ENCODE measurements around the gene DOCK4.
A peak's percentile ranks its signal among the peaks of the same experiment; 100 is the strongest.
"Not testable (repeated sequence)": the region's sequence is repeated elsewhere in the genome, so short reads cannot be mapped to it uniquely, and the experiment has no call there.

The DOCK4 gene

DNA sequence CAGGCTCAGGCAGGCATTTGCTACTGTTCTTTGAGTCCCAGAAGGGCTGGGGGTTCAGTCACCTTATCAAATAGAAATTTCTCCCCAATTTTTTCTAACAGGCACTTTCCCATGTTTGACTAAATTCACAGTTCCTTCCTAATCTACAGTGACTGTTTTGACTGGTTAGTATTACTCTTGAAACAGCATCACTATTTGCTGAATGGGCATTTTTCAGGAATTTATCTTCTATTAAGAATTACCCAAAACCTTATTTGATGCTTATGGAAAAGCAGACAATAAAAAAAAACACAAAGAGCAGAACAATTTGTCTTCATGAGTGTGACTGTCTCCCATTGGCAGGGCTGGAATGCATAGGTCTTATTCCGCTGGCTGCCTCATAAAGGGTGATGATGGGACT is 269.0 kb downstream of the DOCK4 start:
- DNase-seq = no peak

- DNase-seq = no peak
These were observed 272.6 kb downstream of the DOCK4 start for GRCh38 chr7:111933609-111934008.

DNA sequence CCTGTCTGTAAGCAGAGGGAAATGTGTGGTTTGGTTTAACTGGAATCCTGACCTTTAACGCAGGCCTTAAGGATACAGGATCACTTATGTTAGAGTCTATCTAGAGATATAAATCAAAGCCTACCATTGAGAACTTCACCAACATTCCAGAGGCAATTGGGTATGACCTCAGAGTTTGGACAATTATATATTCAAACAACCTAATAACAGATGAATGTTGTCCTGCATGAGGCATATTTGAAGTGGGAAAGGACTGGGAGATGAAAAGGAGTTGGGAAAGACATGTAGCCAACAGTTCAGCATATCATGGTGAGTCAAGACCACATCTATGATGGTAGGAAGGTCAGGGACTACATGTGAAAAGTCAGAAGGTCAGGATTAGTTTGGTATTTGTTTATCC is 274.2 kb downstream of the DOCK4 start:
- no peak for DNase-seq

DNA sequence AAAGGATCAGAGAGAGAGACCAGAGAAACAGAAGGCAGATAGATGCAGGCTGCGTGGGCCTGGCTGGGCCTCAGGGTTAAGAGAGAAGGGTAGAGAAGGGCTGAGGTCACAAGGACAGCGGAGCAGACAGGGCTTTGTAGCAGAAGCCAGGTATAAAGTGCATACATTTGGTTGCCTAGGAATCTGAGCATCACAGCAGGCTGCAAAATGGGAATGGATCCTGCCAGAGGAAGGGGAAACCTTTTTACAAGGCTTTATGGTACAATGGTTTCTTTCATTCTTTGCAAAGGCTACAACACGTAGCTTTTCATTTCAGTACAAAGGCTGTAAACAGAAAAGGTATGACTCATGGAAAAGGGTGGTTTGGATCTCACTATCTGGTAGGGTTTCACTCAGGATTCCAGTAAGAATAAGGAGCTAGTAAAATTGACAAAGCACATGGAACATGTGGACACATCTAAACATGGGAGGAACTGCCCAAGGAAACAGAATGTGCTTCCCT is 275.1 kb downstream of the DOCK4 start:
- DNase-seq = no peak

DNA sequence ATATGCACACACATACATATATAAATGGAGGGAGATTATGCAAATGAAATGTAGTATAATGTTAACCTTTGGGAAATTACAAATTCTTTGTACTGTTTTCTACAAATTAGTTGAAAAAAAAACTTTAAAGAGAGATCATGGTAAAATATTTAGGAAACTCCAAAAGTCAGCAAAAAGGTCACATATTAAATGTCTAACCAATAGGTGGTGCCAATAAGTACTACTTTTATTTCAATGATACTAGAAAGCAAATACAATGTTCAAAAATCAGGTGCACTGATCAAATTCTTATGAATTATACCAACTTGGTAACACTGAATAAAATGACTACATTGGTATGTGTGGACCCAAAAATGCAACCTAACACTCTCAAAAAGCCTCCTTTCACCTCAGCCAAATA is 276.9 kb downstream of the DOCK4 start:
- DNase-seq = no peak

- DNase-seq = no peak
These were observed 278.7 kb downstream of the DOCK4 start for GRCh38 chr7:111927353-111928019.

- DNase-seq = no peak
These were observed 285.9 kb downstream of the DOCK4 start for GRCh38 chr7:111920329-111920728.

- DNase-seq = peak; percentile 11
These were observed 286.5 kb downstream of the DOCK4 start for GRCh38 chr7:111919631-111920179.

- no peak for DNase-seq
These were observed 287.0 kb downstream of the DOCK4 start for GRCh38 chr7:111919164-111919563.

GRCh38 chr7:111918461-111918860 is 287.7 kb downstream of the DOCK4 start:
- DNase-seq = no peak

GRCh38 chr7:111917404-111917803 is 288.8 kb downstream of the DOCK4 start:
- DNase-seq = not testable (repeated sequence)

- no peak for DNase-seq
These were observed 291.9 kb downstream of the DOCK4 start for GRCh38 chr7:111914291-111914690.

- no peak for DNase-seq
These were observed 294.8 kb downstream of the DOCK4 start for GRCh38 chr7:111911166-111911961.

GRCh38 chr7:111910656-111911055 is 295.5 kb downstream of the DOCK4 start:
- DNase-seq = no peak

DNA sequence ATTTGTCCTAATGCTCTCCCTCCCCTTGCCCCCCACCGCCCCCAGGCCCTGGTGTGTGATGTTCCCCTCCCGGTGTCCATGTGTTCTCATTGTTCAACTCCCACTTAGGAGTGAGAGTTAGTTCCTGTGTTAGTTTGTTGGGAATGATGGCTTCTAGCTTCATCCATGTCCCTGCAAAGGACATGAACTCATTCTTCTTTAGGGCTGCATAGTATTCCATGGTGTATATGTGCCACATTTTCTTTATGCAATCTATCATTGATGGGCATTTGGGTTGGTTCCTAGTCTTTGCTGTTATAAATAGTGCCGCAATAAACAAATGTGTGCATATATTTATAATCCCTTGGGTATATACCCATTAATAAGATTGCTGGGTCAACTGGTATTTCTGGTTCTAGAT is 297.5 kb downstream of the DOCK4 start:
- not testable (repeated sequence) for DNase-seq

- DNase-seq = no peak
These were observed 302.4 kb downstream of the DOCK4 start for GRCh38 chr7:111903797-111904196.

- DNase-seq = no peak
These were observed 303.2 kb downstream of the DOCK4 start for GRCh38 chr7:111903016-111903415.

GRCh38 chr7:111900283-111900682 is 305.9 kb downstream of the DOCK4 start:
- no peak for DNase-seq

GRCh38 chr7:111895049-111895448 is 311.1 kb downstream of the DOCK4 start:
- DNase-seq = no peak

DNA sequence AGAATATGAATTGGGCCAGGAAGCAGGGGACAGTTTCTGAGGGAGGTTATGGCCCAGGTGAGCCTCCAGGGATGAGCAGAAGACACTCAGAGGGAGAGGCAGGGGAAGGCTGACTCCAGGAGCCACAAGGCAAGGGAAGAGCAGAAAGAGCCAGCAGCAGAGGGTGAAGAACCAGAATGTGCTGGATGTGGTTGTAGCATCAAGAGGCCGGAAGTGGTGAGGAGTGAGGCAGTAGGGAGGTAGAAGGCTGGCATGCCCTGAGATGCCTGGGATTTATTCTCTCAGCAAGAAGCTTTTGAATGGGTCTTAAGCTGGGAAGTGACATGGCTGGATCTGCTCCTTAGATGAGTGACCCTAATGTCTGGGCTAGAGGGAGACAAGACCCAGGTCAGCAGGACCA is 311.7 kb downstream of the DOCK4 start:
- DNase-seq = no peak

DNA sequence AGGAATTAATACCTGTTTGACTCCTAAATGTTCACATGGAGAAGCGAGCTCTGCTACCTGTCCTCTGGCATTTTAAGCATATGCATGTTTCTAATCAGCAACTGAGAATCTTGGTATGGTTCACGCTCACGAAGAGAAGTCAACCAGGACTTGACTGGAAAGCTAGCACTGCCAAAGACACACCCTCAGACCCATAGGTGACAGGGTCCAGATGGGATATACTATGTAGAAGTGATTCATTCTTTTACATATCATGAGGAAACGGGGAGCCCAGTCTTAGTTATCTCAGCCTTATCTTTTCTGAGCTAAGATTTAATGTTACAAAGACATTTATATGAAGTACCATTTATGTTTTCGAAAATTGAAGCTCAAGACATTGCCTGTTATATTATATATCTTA is 313.0 kb downstream of the DOCK4 start:
- DNase-seq = no peak

DNA sequence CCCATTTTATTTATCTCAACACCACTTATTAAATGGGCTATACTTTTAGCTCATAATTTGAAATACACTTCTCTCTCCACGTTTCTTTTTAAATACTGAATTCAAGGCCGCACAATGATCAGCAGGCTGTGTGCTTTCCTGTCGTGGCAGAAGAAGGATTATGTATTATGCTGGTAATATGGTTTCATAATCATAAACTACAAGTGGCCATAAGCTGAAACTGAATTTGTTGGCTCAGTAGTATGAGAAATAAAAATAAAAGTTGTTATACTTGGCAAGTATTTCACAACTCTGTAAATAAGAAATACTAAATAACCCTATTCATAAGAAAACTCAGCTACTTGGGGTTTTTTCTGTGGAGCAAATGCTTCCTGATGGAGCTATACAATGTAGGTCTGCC is 313.6 kb downstream of the DOCK4 start:
- DNase-seq = no peak

DNA sequence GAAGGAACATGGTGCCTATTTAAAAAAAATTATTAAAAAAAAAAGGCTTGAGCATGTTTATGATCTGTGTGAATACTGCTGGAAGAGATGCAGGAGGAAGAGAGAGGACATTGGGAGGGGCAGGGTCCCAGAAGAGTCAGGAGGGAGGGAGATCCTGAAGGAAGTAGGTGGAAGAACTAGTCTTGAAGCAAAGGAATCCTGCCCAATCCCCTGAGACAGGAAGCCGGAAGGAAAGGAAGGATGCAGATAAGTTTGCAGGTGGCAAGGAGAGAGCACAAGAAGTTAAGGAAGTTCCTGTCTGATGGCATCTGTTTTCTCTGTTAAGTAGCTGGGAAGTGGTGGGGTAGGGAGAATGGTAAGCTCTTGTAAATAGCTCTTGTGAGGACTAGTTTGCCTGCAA is 318.5 kb downstream of the DOCK4 start:
- DNase-seq = no peak

DNA sequence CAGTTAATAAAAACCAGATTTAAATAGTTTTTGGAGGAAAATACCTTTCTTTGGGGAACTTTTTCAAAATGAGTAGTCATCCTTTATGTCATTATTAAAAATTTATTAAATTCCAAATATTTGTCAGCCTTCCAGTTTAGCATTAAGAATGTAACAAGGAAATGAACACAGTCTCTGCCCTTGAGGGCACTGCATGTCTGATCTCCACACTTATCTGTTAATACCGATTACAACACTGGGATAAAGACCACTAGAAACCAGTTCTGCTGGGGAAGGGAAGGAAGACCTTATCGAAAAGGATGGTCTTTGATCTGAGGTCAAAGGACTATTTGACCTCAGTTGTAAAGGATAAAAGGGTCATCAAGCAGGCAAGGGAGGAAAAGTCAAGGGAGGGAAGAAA is 320.0 kb downstream of the DOCK4 start:
- DNase-seq = no peak
